ENCODE data around the gene ASB18.

Gene ASB18

GRCh38 chr2:236244256-236244655 lies 19.9 kb downstream of the ASB18 start:
- no peak overlapping the region for H3K4me3 ChIP-seq (ENCODE audit: low read depth, low read length)

GRCh38 chr2:236242057-236242495 lies 22.1 kb downstream of the ASB18 start:
- TF ChIP-seq ZNF529 (tag by site-specific recombination; IDR thresholded peaks at IDR 0.05; ENCODE audit: insufficient replicate concordance) (no peak), ZFP37 (tag by site-specific recombination; IDR thresholded peaks at IDR 0.05) (no peak), ZNF174 (tag by site-specific recombination; IDR thresholded peaks at IDR 0.05) (no peak), ZNF112 (tag by site-specific recombination; IDR thresholded peaks at IDR 0.05) (no peak), ZNF426 (tag by site-specific recombination; IDR thresholded peaks at IDR 0.05) (no peak), GLIS2 (tag by site-specific recombination; IDR thresholded peaks at IDR 0.05) (no peak), ZNF18 (tag by site-specific recombination; IDR thresholded peaks at IDR 0.05) (no peak), ZNF747 (tag by site-specific recombination; IDR thresholded peaks at IDR 0.05) (no peak)
- H3K4me1 ChIP-seq (ENCODE audit: control insufficient read depth, insufficient read depth, low read length): no peaks in the 10 kb centered on the region
- H3K36me3 ChIP-seq (ENCODE audit: control insufficient read depth in 2 of 2, insufficient read depth in 1 of 2, low read length in 2 of 2): no peaks in the 10 kb centered on the region
- H3K4me3 ChIP-seq (ENCODE audit: low read depth, low read length): no peak overlapping the region
- ChIA-PET POLR2A (no interaction called here), CTCF (interaction anchor here (1.2 kb wide), 1 partner anchor 463 kb away, joined by 3 read pairs; no protein-coding TSS in a partner anchor)
- no peaks in the 10 kb centered on the region for H3K9me3 ChIP-seq (ENCODE audit: control insufficient read depth, insufficient read depth, low read depth, low read length)
- H3K27ac ChIP-seq (ENCODE audit: extremely low read depth, low read depth, low read length): no peak overlapping the region

More at GRCh38 chr2:236244256-236244655, 19.9 kb downstream of the ASB18 start:
- H3K4me1 ChIP-seq (ENCODE audit: control insufficient read depth, insufficient read depth, low read length): no peaks in the 10 kb centered on the region
- no peak overlapping the region for H3K27ac ChIP-seq (ENCODE audit: extremely low read depth, low read depth, low read length)
- no peaks in the 10 kb centered on the region for H3K36me3 ChIP-seq (ENCODE audit: control insufficient read depth in 2 of 2, insufficient read depth in 1 of 2, low read length in 2 of 2)
- no peaks in the 10 kb centered on the region for H3K9me3 ChIP-seq (ENCODE audit: control insufficient read depth, insufficient read depth, low read depth, low read length)
- CTCF ChIA-PET: no interaction called here
- TF ChIP-seq ZNF626 (tag by site-specific recombination; IDR thresholded peaks at IDR 0.05) (no peak), ZNF324 (tag by site-specific recombination; IDR thresholded peaks at IDR 0.05) (no peak), TCF7L2 (IDR thresholded peaks at IDR 0.05; ENCODE audit: borderline replicate concordance, low read depth, low read length) (no peak)
- POLR2A ChIA-PET: no interaction called here

- no peak overlapping the region for H3K4me3 ChIP-seq (ENCODE audit: low read depth, low read length)
- H3K27ac ChIP-seq (ENCODE audit: extremely low read depth, low read depth, low read length): no peak overlapping the region
- TF ChIP-seq ZBTB10 (tag by site-specific recombination; IDR thresholded peaks at IDR 0.05): no peak
- TF ChIP-seq GLIS2 (tag by site-specific recombination; IDR thresholded peaks at IDR 0.05): no peak
- TF ChIP-seq ZNF549 (tag by site-specific recombination; IDR thresholded peaks at IDR 0.05): no peak
- no peak for TF ChIP-seq YY1 (tag by site-specific recombination; IDR thresholded peaks at IDR 0.05)
- TF ChIP-seq ZFP3 (tag by site-specific recombination; IDR thresholded peaks at IDR 0.05; ENCODE audit: low read depth): no peak
- TF ChIP-seq ZNF560 (tag by site-specific recombination; IDR thresholded peaks at IDR 0.05; ENCODE audit: borderline replicate concordance): no peak
- TF ChIP-seq ZNF114 (tag by site-specific recombination; IDR thresholded peaks at IDR 0.05): no peak
- TF ChIP-seq CTCF (tag by site-specific recombination; IDR thresholded peaks at IDR 0.05): no peak
- TF ChIP-seq ZNF266 (tag by site-specific recombination; IDR thresholded peaks at IDR 0.05; ENCODE audit: low read depth): no peak
- POLR2A ChIA-PET: no interaction called here
- CTCF ChIA-PET: no interaction called here
- no peaks in the 10 kb centered on the region; the same call in 1 of the 2 replicates for H3K4me1 ChIP-seq (ENCODE audit: control insufficient read depth, insufficient read depth, low read length)
- H3K9me3 ChIP-seq (ENCODE audit: control insufficient read depth, insufficient read depth, low read depth, low read length): no peaks in the 10 kb centered on the region
- no peaks in the 10 kb centered on the region for H3K36me3 ChIP-seq (ENCODE audit: control insufficient read depth in 2 of 2, insufficient read depth in 1 of 2, low read length in 2 of 2)
Measured at GRCh38 chr2:236241181-236242056, 22.8 kb downstream of the ASB18 start.
